GM18526 (cell line): ENCODE results near the gene COPS9.

Experiments
- POLR2A ChIP-seq: IDR thresholded peaks from 3 replicates; pipeline ENCODE4 v1.6.1; 2011; ENCODE audit not compliant: insufficient read length; ENCODE audit errors: extremely low read depth

The COPS9 gene

DNA sequence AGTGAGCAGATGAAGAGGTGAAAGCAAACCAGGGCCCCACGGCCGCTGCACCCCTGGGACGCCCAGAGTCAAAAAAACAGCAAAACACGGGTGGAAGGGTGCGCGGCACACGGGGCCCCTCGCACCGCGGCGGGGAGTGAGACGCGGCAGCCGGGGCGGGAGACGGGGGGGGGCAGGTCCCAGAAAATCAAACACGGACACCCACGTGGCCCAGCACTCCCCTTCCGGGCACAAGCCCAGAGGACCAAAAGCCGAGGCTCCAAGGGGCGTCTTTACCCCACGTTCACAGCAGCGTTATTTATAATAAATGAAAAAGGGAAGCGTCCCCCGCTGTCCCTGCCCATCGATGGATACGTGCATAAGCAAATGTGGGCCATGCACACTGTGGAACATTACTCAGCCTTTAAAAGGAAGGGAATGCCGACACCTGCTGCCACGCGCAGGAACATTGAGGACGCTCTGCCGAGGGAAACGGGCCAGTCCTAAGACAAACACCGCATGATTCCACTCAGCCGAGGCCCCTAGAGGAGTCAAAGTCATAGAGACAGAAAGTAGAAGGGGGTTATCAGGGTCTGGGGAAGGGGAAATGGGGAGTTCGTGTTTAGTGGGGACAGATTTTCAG lies 677 bp upstream of the COPS9 start:
- no peak for TF ChIP-seq POLR2A

DNA sequence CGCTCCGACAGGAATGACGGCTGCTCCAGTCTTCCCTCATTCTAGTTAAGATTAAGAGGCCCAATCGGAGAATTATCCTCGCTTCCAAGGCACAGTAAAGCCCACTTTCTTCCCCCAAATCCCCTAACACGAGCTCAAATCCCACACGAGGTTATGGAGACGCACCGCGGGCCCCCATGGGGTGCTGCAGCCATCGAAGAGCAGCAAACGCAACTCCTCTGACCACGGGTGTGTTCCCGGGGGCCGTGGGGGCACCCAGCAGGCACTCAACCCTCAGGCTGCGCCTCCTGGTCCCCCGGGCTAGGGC lies 446 bp downstream of the COPS9 start:
- no peak for TF ChIP-seq POLR2A

DNA sequence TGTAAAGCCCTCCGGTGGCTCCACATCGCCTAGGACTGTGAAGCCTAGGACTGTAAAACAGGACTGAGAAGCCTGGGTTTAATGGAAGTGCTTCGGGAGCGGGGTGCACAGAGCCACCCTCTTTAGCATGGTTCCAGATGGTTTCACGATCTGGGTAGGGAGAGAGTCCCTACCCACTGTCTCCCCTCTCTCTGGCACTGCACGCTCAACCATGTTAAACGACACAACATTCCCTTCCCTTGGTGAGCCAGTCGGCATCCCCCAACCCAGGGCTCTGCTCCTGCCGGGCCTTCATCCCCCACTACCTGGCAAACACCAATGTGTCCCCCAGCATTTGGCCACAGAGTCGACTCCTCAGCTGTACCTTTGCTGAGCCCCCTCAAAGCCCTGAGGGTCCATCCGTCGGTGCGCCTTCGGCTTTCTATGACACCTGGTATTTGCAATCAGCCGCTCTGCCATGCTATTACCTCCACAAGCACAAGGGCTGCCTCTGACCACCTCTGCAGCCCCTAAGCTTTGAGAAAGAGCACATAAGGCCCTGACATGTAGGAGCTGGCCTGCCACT lies 1.1 kb downstream of the COPS9 start:
- TF ChIP-seq POLR2A: no peak

DNA sequence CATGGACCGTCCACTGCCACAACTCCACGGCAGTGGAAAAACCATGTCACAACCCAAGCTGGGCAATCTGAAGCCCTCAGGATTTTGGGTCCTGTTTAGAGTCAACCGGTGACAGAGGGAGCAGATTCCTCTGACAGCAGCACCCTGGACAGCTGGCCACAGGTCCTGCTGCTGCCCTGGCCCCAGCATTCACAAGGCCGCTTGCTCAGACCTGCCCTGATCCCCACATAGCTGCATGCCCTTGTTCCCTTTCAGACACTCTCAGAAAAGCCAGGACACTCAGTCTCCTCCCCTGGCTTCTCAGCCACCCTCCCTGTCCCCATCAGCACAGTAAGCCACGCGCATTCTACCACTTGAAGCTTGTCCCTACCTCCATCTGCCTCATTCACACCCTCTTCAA lies 1.6 kb downstream of the COPS9 start:
- TF ChIP-seq POLR2A: no peak

DNA sequence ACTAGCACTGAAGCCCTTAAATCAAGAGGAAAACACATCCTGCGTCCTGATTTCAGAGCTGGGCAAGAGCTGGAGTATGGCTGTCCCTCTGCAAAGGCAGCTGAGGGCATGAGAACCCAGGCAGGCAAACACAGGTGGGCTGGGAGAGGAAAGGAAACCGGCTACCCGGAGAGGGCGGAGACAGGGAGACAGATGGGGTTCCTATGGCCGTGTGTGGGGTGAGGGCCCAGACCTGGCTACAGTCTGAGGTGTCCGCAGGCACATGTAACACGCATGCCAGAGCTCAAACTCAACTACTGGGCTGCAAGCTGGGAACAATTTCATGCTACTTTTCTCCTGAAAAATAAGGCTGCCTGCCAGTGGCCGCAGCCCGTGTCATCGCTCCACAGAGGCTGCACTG lies 2.7 kb downstream of the COPS9 start:
- TF ChIP-seq POLR2A: no peak

DNA sequence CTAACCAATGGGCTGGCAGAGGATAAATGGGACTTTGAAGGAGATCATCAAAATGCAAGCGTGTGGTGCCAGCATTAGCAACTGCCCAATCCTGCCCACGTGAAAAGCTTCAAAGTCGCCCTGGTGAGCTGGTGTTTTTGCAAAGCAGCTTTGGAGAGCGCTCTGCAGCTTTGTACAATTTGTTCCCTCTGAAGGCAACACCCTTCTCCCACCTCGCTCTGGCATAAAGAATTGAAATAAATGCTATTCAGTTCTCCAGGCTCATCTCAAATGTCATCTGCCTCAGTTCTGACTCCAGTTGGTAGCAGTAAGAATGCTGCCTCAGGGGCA lies 3.5 kb downstream of the COPS9 start:
- no peak for TF ChIP-seq POLR2A

DNA sequence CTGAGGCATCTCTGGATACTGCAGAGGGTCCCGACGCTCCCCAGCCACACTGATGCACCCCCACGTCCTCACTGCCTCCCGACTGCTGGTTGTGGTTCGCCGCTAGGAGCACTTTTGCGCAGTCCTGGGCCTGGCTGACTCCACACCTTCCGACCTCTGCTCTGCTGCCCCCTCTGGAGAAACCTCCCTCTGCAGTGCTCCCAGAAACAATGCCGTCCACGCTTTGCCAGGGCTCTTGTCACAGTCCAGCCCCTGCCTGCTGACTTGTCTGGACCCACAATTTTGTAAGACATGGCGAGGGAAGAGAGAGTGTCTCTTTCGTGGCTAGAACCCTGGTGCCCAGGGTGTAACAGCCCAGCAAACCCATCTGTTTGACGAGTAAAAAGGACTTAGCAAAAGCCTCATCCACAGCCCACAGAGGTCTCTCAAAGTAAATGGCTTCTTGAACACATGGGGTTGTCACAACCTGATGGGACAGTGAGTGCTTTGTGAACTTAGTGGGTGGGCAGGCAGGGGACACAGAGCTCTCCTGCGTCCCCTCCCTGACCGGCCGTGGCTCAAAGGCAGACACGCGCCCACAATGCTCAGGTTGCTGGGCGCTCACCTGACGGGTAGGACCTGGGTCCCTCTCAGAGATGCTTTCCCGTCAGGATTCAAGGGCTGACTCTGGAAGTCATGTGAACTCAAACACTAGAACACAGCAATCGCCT lies 4.0 kb downstream of the COPS9 start:
- no peak for TF ChIP-seq POLR2A

DNA sequence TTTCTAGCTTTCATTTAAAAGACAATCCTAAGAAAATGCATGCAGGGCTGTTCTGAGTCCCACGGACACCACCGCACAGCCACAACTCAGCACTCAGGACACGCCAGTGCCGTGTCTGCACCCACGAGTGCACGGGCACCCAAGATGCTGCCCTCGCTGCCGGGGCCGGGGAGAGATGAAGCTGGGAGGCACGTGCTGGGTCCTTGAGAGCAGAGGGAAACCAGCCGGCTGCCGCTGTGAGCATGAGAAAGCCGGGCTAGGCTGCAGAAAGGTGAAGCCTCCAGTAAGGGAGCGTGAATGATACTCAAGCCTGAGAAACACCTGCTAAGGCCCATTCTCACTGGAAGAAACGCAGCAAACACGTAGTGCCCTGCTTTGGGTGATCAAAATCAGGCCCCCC lies 4.8 kb downstream of the COPS9 start:
- TF ChIP-seq POLR2A: no peak

DNA sequence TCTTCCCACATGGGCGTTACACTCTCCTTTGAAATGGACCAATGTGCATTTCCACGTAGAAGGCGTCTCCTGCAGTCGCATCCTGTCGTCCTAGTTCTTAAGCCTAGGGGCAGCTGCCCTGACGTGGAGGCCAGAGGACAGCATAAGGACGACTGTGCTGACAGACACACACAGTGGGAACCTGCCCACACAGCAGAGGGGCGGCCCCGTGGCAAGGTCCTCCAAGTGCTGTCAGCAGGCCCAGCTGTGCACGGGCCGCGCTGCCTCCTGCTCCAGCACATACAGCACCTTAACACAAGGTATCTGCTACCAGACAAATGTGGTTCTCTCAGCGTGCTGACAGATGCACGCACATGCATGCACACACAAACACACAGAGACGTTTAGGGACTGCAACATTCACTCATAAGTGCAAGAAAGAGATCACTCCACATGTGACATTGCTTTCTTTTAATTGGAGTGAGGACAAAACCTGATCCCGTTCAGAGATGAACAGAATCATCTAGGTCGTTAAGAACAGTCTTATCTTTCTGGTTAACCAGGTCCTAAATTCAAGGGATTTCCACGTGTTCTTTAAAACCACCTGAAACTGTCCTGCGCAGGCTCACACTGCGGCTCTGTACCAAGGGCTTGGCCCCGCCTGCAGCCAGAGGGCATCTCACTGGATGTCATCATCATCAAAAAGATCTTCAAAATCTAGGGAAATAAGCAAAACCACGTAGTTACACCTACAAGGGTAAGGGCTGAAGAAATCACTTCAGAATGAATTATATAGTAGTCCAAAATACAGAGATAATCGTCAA lies 5.5 kb downstream of the COPS9 start:
- TF ChIP-seq POLR2A: no peak

DNA sequence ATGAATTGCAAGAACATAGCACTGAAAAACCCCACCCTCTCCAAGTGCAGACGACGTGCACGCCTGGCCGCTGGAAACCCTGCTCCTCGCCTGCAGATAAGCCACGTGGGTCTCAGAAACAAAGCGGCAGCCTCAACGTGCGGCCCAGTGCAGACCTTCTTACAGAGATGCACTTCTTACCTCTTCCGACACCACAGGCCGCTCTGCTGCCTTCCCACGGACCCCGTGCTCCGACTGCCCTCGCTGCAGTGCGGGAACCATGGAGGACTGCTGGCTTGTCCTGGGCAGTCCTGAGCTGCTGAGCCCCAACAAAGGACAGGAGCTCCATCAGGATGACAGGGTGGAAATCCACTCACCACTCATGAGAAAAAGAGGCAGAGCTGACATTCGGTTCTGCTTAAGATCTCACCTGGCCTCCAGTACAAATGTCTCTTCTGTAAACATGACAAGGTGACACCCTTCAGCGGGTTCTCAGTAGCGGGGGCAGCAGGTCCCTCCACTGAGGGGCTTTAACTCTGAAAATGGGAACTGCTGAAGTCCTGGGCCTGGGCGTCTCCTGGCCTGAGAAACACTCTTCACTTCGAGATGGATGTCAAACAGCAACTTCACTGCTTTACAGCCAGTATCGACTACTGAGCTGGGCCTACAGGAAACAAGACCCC lies 6.2 kb downstream of the COPS9 start:
- TF ChIP-seq POLR2A: no peak

DNA sequence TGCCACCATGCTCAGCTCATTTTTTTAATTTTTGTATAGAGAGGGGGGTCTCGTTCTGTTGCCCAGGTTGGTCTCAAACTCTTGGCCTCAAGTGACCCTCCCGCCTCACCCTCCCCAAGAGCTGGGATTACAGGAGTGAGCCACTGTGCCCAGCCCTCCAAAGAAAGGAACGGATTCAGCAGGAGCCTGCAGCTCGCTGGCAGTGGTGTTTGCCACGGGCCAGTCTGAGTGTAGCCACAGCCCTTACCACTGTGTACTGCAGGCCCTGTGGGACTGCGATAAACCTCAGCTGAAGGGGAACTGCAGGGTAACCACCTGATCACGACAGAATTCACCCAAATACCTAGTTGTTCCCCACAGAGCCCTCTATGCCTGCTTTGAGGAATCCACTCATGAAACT lies 6.8 kb downstream of the COPS9 start:
- no peak for TF ChIP-seq POLR2A

DNA sequence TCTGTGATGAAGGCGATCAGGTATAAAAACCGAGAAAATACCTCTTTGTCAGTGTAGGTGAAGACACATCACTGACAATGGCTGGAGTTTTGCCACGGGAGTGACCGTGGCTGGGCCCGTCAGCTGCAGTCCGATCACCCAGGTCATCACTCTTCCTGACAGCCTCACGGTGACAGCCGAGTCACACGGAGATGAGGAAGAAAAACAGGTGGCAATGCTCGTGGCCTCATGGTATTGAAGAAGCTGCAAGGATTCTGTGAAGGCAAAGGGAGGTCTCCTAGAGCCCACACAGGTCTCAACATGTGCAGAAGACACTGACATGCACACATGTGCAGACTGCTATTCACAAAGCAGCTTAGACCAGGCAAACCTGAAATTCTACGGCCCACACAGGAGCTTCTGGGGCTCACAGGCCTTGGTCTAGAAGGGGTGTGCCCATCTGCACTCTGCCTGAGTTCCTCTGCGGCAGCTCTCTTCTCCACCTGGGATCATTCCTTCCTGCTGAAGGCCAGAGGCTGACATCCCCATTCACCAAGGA lies 7.4 kb downstream of the COPS9 start:
- no peak for TF ChIP-seq POLR2A

DNA sequence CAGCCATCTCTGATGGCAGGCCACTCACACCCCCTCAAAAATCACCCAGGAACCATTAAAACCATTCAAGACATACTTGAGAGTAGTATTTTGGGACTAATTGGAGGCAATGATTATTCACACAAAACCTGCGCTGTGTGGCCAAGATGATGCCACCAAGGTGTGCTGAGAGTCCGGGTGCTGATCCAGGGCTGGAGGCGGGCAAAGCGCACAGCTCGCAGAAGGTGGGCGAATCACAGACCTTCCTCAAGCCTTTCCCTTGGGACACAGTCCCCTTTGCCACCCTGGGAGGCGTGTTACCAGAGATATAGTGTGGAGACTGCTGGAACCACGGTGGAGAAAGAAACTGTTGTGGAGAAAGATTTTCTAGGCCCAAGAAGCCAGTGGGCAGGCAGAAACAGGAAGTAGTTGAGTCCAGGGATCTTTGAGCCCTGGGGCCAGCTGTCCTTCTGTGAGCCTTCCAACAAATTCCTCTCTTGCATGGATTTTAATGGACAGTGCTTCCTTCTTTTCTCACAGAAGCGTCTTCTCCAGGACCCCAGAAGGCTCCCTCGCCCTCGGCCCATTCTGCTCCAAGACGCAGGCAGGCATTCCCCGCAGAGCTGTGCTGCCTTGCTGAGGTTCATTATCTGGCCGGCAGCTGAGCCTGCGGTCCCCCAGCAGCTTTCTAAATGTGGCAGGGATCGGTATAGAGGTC lies 8.0 kb downstream of the COPS9 start:
- no peak for TF ChIP-seq POLR2A

DNA sequence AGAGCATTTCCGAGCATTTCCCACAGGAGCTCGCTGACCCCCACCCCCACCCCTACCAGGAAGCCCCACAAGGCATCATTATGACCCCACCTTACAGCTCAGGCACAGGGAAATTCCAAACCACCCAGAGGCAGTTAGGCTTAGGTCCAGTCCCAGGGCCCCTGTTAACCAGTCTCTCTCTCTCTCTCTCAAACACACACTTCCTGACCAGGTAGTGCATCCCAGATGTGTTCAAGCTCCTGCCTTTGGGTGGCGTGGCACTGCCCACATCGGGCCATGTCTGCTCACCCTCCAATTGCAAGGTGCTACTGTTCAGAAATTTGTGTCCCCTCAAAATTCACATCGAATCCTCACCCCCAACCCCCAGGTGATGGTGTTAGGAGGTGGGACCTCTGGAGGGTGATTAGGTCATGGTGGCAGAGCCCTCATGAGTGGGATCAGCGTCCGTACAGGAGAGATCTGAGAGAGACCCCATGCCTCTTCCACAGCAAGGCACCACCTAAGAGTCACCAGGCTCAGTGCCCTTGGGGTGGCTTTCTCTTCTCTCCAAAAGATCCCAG lies 8.8 kb downstream of the COPS9 start:
- no peak for TF ChIP-seq POLR2A

DNA sequence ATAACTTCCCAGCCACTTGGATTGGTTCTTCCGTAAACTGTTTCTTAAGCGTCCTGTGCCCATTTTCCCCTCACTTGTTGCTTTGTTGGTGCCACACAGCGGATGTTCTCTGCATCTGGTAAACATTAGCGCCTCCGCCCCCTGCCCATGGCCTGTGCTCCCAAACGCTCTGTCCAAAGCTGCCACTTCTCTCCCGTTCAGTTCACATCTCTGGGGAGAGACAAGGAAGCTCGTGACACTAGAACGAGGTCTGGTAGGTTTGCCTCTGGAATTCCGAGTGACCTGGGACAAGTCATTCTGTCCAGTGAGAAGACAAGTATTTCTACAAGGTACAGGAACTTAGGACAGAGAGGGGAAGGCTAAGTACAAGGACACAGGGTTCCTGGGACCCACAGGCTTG lies 9.4 kb downstream of the COPS9 start:
- TF ChIP-seq POLR2A: no peak
